KOPT-K1 (cell line): ENCODE results near the gene STOM.

Experiments used
- H3K27ac ChIP-seq: fragments of 200-600 bp; sonication (generic); 2 replicates; pipeline ENCODE4 v1.5.1; 2016; ENCODE audit warnings: antibody characterized with exemption, mild to moderate bottlenecking, low read depth, low read length; ENCODE audit not compliant: poor library complexity, severe bottlenecking
- H3K36me3 ChIP-seq: fragments of 200-600 bp; sonication (generic); 2 replicates; pipeline ENCODE4 v1.5.1; 2017; ENCODE audit warnings: antibody characterized with exemption, mild to moderate bottlenecking, low read length, moderate library complexity; ENCODE audit not compliant: insufficient read depth
- H3K9me3 ChIP-seq: fragments of 200-600 bp; sonication (generic); 2 replicates; pipeline ENCODE4 v1.5.1; 2017; ENCODE audit warnings: antibody characterized with exemption, low read length, mild to moderate bottlenecking; ENCODE audit not compliant: insufficient read depth, poor library complexity, severe bottlenecking

The STOM gene

GRCh38 chr9:121340676-121341392 is 29.2 kb downstream of the STOM start:
- no peak overlapping the region for H3K27ac ChIP-seq
- H3K9me3 ChIP-seq, result no peaks in the 10 kb centered on the region
- H3K36me3 ChIP-seq, result peaks cover 6% of the 10 kb centered on the region; the same call in 1 of the 2 replicates

GRCh38 chr9:121339437-121339836 is 30.6 kb downstream of the STOM start:
- peaks cover 6% of the 10 kb centered on the region; the same call in 1 of the 2 replicates for H3K36me3 ChIP-seq
- no peak overlapping the region for H3K27ac ChIP-seq
- H3K9me3 ChIP-seq, result no peaks in the 10 kb centered on the region

- H3K27ac ChIP-seq, result no peak overlapping the region
- H3K36me3 ChIP-seq, result no peaks in the 10 kb centered on the region
- no peaks in the 10 kb centered on the region for H3K9me3 ChIP-seq
Observed at GRCh38 chr9:121336665-121337064, 33.4 kb downstream of the STOM start.

- H3K27ac ChIP-seq, result no peak overlapping the region
- no peaks in the 10 kb centered on the region for H3K9me3 ChIP-seq
- H3K36me3 ChIP-seq, result no peaks in the 10 kb centered on the region
Observed at GRCh38 chr9:121333950-121334773, 35.9 kb downstream of the STOM start.

GRCh38 chr9:121331992-121332685 is 37.9 kb downstream of the STOM start:
- no peaks in the 10 kb centered on the region for H3K36me3 ChIP-seq
- no peak overlapping the region for H3K27ac ChIP-seq
- H3K9me3 ChIP-seq, result no peaks in the 10 kb centered on the region

- H3K9me3 ChIP-seq, result no peaks in the 10 kb centered on the region
- H3K36me3 ChIP-seq, result no peaks in the 10 kb centered on the region
- H3K27ac ChIP-seq, result no peak overlapping the region
Observed at GRCh38 chr9:121331549-121331948, 38.5 kb downstream of the STOM start.

GRCh38 chr9:121328876-121329681 is 41.0 kb downstream of the STOM start:
- no peak overlapping the region for H3K27ac ChIP-seq
- H3K36me3 ChIP-seq, result no peaks in the 10 kb centered on the region
- H3K9me3 ChIP-seq, result no peaks in the 10 kb centered on the region

- Histone ChIP-seq H3K9me3 (no peaks in the 10 kb centered on the region), H3K27ac (no peak overlapping the region), H3K36me3 (no peaks in the 10 kb centered on the region)
Observed at GRCh38 chr9:121328476-121328875, 41.6 kb downstream of the STOM start.

- no peaks in the 10 kb centered on the region for H3K36me3 ChIP-seq
- no peaks in the 10 kb centered on the region for H3K9me3 ChIP-seq
- H3K27ac ChIP-seq, result no peak overlapping the region
Observed at GRCh38 chr9:121326901-121327613, 43.0 kb downstream of the STOM start.

GRCh38 chr9:121326130-121326838 is 43.8 kb downstream of the STOM start:
- H3K36me3 ChIP-seq, result no peaks in the 10 kb centered on the region
- H3K9me3 ChIP-seq, result no peaks in the 10 kb centered on the region
- H3K27ac ChIP-seq, result no peak overlapping the region

- H3K36me3 ChIP-seq, result no peaks in the 10 kb centered on the region
Observed at GRCh38 chr9:121325387-121325786, 44.7 kb downstream of the STOM start.

GRCh38 chr9:121324755-121325154 is 45.3 kb downstream of the STOM start:
- Histone ChIP-seq H3K27ac (no peak overlapping the region), H3K36me3 (no peaks in the 10 kb centered on the region), H3K9me3 (no peaks in the 10 kb centered on the region)

More at GRCh38 chr9:121325387-121325786, 44.7 kb downstream of the STOM start:
- Histone ChIP-seq H3K9me3 (no peaks in the 10 kb centered on the region), H3K27ac (no peak overlapping the region)

GRCh38 chr9:121324316-121324715 is 45.7 kb downstream of the STOM start:
- H3K36me3 ChIP-seq, result no peaks in the 10 kb centered on the region
- H3K9me3 ChIP-seq, result no peaks in the 10 kb centered on the region
- no peak overlapping the region for H3K27ac ChIP-seq
